Right lobe of liver (tissue), 4 donors: Measurements from ENCODE around the gene PPM1H.

Source experiments
- CTCF ChIP-seq, 4 donors: fragments of 200-600 bp in 3 of 4; fragments of 450-650 bp in 1 of 4; IDR thresholded peaks; one replicate each; pipeline versions ENCODE4 v1.5.1 to v1.8.0; 2016 to 2022; ENCODE audit warnings: antibody characterized with exemption in 4 of 4, mild to moderate bottlenecking in 2 of 4
- POLR2A ChIP-seq: fragments of 450-650 bp; IDR thresholded peaks from one replicate; pipeline ENCODE4 v1.6.1; 2017; ENCODE audit warnings: antibody characterized with exemption, mild to moderate bottlenecking
- donor health status: DM: no; HTN: no; CAD: no.
- donor health status: DM: no; HTN: no; CAD: no.
- donor health status: DM: no; HTN: yes; CAD: no.

GRCh38 chr12:62776575-62776974, 158.4 kb downstream of the PPM1H start:
- no peak for TF ChIP-seq CTCF (IDR thresholded peaks at IDR 0.05)
- no peak for TF ChIP-seq POLR2A
